Neural progenitor cell (in vitro differentiated cells): ENCODE results near the gene STARD7. TPM values are rescaled to one million over a fixed set of nuclear protein-coding genes. Genes with fewer than 3 reads are reported as not detected.

Experiments
- DNase-seq: peaks from one replicate; pipeline ENCODE4 v3.0.0-alpha.2; 2016; ENCODE audit warnings: low spot score
- H2AFZ ChIP-seq: fragments of 200-600 bp; sonication (generic); replicated peaks from 2 replicates; pipeline ENCODE4 v1.6.1; 2016; ENCODE audit warnings: antibody characterized with exemption
- H3F3A ChIP-seq: fragments of 200-600 bp; sonication (generic); 2 replicates; pipeline ENCODE4 v1.6.1; 2016; ENCODE audit warnings: antibody characterized with exemption, low read depth
- H3K27ac ChIP-seq: fragments of 200-600 bp; sonication (generic); 2 replicates; pipeline ENCODE4 v1.5.1; 2016; ENCODE audit warnings: mild to moderate bottlenecking
- H3K27me3 ChIP-seq: fragments of 200-600 bp; sonication (generic); 2 replicates; pipeline ENCODE4 v1.6.1; 2016; ENCODE audit warnings: mild to moderate bottlenecking, moderate library complexity
- H3K36me3 ChIP-seq: fragments of 200-600 bp; sonication (generic); 2 replicates; pipeline ENCODE4 v1.5.1; 2016
- H3K4me1 ChIP-seq: fragments of 200-600 bp; sonication (generic); 2 replicates; pipeline ENCODE4 v1.6.1; 2016; ENCODE audit warnings: mixed run types
- H3K4me2 ChIP-seq: fragments of 200-600 bp; sonication (generic); 2 replicates; pipeline ENCODE4 v1.6.1; 2016
- H3K4me3 ChIP-seq: fragments of 200-600 bp; sonication (generic); 2 replicates; pipeline ENCODE4 v1.5.1; 2016
- H3K79me2 ChIP-seq: fragments of 200-600 bp; sonication (generic); 2 replicates; pipeline ENCODE4 v1.6.1; 2016; ENCODE audit warnings: low read depth
- H3K9ac ChIP-seq: fragments of 200-600 bp; sonication (generic); 2 replicates; pipeline ENCODE4 v1.6.1; 2016
- H3K9me3 ChIP-seq: fragments of 200-600 bp; sonication (generic); 2 replicates; pipeline ENCODE4 v1.5.1; 2016; ENCODE audit warnings: low read depth
- H4K20me1 ChIP-seq: fragments of 200-600 bp; sonication (generic); 2 replicates; pipeline ENCODE4 v1.6.1; 2016; ENCODE audit warnings: low read depth
- H3K27ac Mint-ChIP-seq: 3 replicates; pipeline ENCODE4 v1.8.0; 2021; ENCODE audit warnings: mixed read lengths
- H3K27me3 Mint-ChIP-seq: 2 replicates; pipeline ENCODE4 v1.8.0; 2022; ENCODE audit warnings: low read depth, mild to moderate bottlenecking, inconsistent platforms, moderate library complexity, mixed read lengths; ENCODE audit not compliant: insufficient read depth
- H3K36me3 Mint-ChIP-seq: 3 replicates; pipeline ENCODE4 v1.8.0; 2021; ENCODE audit warnings: mixed read lengths
- H3K4me1 Mint-ChIP-seq: 3 replicates; pipeline ENCODE4 v1.8.0; 2021; ENCODE audit warnings: mixed read lengths
- H3K4me3 Mint-ChIP-seq: 3 replicates; pipeline ENCODE4 v1.8.0; 2021; ENCODE audit warnings: mild to moderate bottlenecking, moderate library complexity, mixed read lengths
- H3K9me3 Mint-ChIP-seq: 3 replicates; pipeline ENCODE4 v1.8.0; 2020; ENCODE audit warnings: mixed read lengths
- CTCF ChIP-seq: fragments of 200-600 bp; sonication (generic); IDR thresholded peaks from 2 replicates; pipeline ENCODE4 v1.5.1; 2017; ENCODE audit warnings: antibody characterized with exemption, mild to moderate bottlenecking
- EZH2 ChIP-seq: fragments of 200-600 bp; sonication (generic); IDR thresholded peaks from 2 replicates; pipeline ENCODE4 v1.6.1; 2017; ENCODE audit warnings: antibody characterized with exemption, mild to moderate bottlenecking, moderate library complexity
- EZH2phosphoT487 ChIP-seq: fragments of 200-600 bp; sonication (generic); IDR thresholded peaks from 2 replicates; pipeline ENCODE4 v1.6.1; 2017; ENCODE audit warnings: antibody characterized with exemption
- total RNA-seq: library from RNA; depleted of rRNA; stranded (reverse); fragments of >200 nt; gene quantifications from 2 replicates; pipeline ENCODE4 v1.2.3, GENCODE V29; 2015; ENCODE audit warnings: low replicate concordance

Gene STARD7
- total RNA-seq, 1 donor from 2014 or later, result 179 TPM

DNA sequence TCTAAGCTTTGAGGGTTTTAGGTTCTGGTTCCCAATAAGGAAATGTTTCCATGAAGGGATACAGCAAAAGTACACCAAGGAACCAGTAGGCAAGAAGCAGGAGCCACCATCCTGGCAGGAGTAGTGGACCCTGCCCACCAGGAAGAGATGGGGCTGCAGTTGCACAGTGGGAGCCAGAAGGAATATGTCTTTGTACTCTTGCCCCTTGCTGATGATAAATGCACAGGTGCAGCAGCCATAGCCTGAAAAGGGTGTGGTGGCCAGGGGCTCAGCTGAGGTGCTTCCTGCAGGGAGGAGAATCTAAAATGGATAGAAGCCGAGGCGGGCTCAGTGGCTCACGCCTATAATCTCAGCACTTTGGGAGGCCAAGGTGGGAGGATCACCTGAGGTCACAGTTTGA, 29.6 kb upstream of the STARD7 start:
- H3K9me3 Mint-ChIP-seq, result no peaks in the 10 kb centered on the region
- no peaks in the 10 kb centered on the region for H3K27me3 ChIP-seq
- peaks cover 2% of the 10 kb centered on the region for H3K36me3 Mint-ChIP-seq
- no peak overlapping the region for H3K4me2 ChIP-seq
- no peak for TF ChIP-seq CTCF
- no peak for TF ChIP-seq EZH2phosphoT487
- no peak for TF ChIP-seq EZH2
- H3K36me3 ChIP-seq, result no peaks in the 10 kb centered on the region
- DNase-seq, result no peak
- no peak overlapping the region for H2AFZ ChIP-seq
- H3K9ac ChIP-seq, result no peak overlapping the region
- no peaks in the 10 kb centered on the region for H3K27me3 Mint-ChIP-seq
- H4K20me1 ChIP-seq, result no peaks in the 10 kb centered on the region
- no peak overlapping the region for H3K27ac Mint-ChIP-seq
- H3K79me2 ChIP-seq, result no peaks in the 10 kb centered on the region
- H3K9me3 ChIP-seq, result no peaks in the 10 kb centered on the region
- no peak overlapping the region for H3K27ac ChIP-seq
- H3K4me3 ChIP-seq, result no peak overlapping the region
- H3F3A ChIP-seq, result no peaks in the 10 kb centered on the region
- H3K4me3 Mint-ChIP-seq, result no peak overlapping the region
- no peaks in the 10 kb centered on the region for H3K4me1 ChIP-seq
- H3K4me1 Mint-ChIP-seq, result peaks cover 2% of the 10 kb centered on the region

DNA sequence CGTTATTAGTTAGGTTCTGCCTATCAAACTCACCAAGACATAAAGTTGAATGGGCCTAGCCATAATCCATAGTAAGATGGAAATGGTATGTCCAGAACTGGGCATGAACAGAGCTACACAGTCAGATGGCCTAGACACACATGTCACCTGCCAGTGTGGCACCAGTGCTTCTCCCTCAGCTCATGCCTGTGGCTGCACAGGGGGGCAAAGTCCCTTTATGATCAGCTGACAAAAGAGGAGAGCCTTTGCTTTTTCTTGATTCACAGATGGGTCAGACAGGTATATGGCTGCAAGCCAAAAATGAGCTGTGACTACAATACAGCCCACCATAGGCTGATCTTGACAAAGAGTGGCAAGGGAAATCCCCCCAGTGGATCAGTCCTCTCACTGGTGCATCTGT, 28.3 kb upstream of the STARD7 start:
- no peak overlapping the region for H3K4me3 Mint-ChIP-seq
- H3K4me3 ChIP-seq, result no peak overlapping the region
- H3K4me1 Mint-ChIP-seq, result peaks cover 2% of the 10 kb centered on the region
- no peaks in the 10 kb centered on the region for H3K36me3 ChIP-seq
- H3K9me3 Mint-ChIP-seq, result no peaks in the 10 kb centered on the region
- no peak overlapping the region for H2AFZ ChIP-seq
- no peaks in the 10 kb centered on the region for H3F3A ChIP-seq
- no peaks in the 10 kb centered on the region for H4K20me1 ChIP-seq
- H3K9me3 ChIP-seq, result no peaks in the 10 kb centered on the region
- H3K27me3 ChIP-seq, result no peaks in the 10 kb centered on the region
- no peak overlapping the region for H3K27ac ChIP-seq
- H3K9ac ChIP-seq, result no peak overlapping the region
- H3K4me1 ChIP-seq, result no peaks in the 10 kb centered on the region
- TF ChIP-seq EZH2phosphoT487 (no peak), EZH2 (no peak), CTCF (no peak)
- no peak overlapping the region for H3K4me2 ChIP-seq
- DNase-seq, result no peak
- H3K27ac Mint-ChIP-seq, result no peak overlapping the region
- H3K79me2 ChIP-seq, result no peaks in the 10 kb centered on the region
- H3K27me3 Mint-ChIP-seq, result no peaks in the 10 kb centered on the region
- peaks cover 2% of the 10 kb centered on the region for H3K36me3 Mint-ChIP-seq

GRCh38 chr2:96233880-96234316, 25.3 kb upstream of the STARD7 start:
- H3K4me3 Mint-ChIP-seq, result no peak overlapping the region
- H3F3A ChIP-seq, result no peaks in the 10 kb centered on the region
- H3K36me3 ChIP-seq, result no peaks in the 10 kb centered on the region
- no peaks in the 10 kb centered on the region for H3K4me1 ChIP-seq
- H3K4me2 ChIP-seq, result no peak overlapping the region
- no peak overlapping the region for H3K27ac Mint-ChIP-seq
- no peaks in the 10 kb centered on the region for H3K79me2 ChIP-seq
- peaks cover 2% of the 10 kb centered on the region for H3K27me3 Mint-ChIP-seq
- no peak overlapping the region for H3K9ac ChIP-seq
- peaks cover 2% of the 10 kb centered on the region for H3K9me3 Mint-ChIP-seq
- no peaks in the 10 kb centered on the region for H3K9me3 ChIP-seq
- peaks cover 2% of the 10 kb centered on the region for H3K4me1 Mint-ChIP-seq
- H2AFZ ChIP-seq, result no peak overlapping the region
- H3K27me3 ChIP-seq, result no peaks in the 10 kb centered on the region
- H3K4me3 ChIP-seq, result no peak overlapping the region
- no peak for DNase-seq
- H4K20me1 ChIP-seq, result no peaks in the 10 kb centered on the region
- TF ChIP-seq CTCF, result no peak
- TF ChIP-seq EZH2, result no peak
- no peak for TF ChIP-seq EZH2phosphoT487
- no peak overlapping the region for H3K27ac ChIP-seq
- no peaks in the 10 kb centered on the region for H3K36me3 Mint-ChIP-seq
